Spinal cord (tissue), 10 donors: ENCODE data around the gene MCM3. TPM values are rescaled to one million over a fixed set of nuclear protein-coding genes. Genes with fewer than 3 reads are reported as not detected.

Experiments used
- DNase-seq, 6 donors: peaks; one replicate each; pipeline versions ENCODE4 v3.0.0 to v3.0.0-alpha.2; 2013 to 2015; ENCODE audit warnings: low spot score in 6 of 6, low read depth in 4 of 6
- H3K27ac ChIP-seq: one replicate; pipeline ENCODE4 v1.5.1; 2013; ENCODE audit warnings: low read depth, low read length, control low read depth
- H3K27me3 ChIP-seq: one replicate; pipeline ENCODE4 v1.6.1; 2013; ENCODE audit warnings: low read length; ENCODE audit not compliant: control insufficient read depth, insufficient read depth
- H3K36me3 ChIP-seq: one replicate; pipeline ENCODE4 v1.6.1; 2013; ENCODE audit warnings: low read length; ENCODE audit not compliant: control insufficient read depth, insufficient read depth
- H3K4me1 ChIP-seq: one replicate; pipeline ENCODE4 v1.6.1; 2013; ENCODE audit warnings: low read length; ENCODE audit not compliant: control insufficient read depth, insufficient read depth
- H3K4me3 ChIP-seq: one replicate; pipeline ENCODE4 v1.5.1; 2013; ENCODE audit warnings: low read depth, low read length, control low read depth
- H3K9me3 ChIP-seq: one replicate; pipeline ENCODE4 v1.6.1; 2013; ENCODE audit warnings: low read length; ENCODE audit not compliant: control insufficient read depth, insufficient read depth
- WGBS: methylation state at CpG from one replicate; pipeline ENCODE4 v1.1.5; 2013; ENCODE audit warnings: missing lambda C conversion rate; ENCODE audit not compliant: insufficient coverage; 5-methylcytosine and 5-hydroxymethylcytosine counted together
- polyA plus RNA-seq, 2 donors: library from polyadenylated mRNA; unstranded; fragments of 120-200 nt; gene quantifications; one replicate each; pipeline ENCODE4 v1.2.1, GENCODE V29; 2013; ENCODE audit not compliant: insufficient read length in 2 of 2
- total RNA-seq, 2 donors: library from RNA; depleted of rRNA in 1 of 2; stranded (reverse); fragments of 120-200 nt in 1 of 2; fragments of >200 nt in 1 of 2; gene quantifications; one replicate each; pipeline versions ENCODE4 v1.2.3 to v1.2.4, GENCODE V29; 2013 to 2014
- donor health status: healthy.

The MCM3 gene
- total and polyA plus RNA-seq, 4 donors = 31.9 to 61.4 (median 35.2) TPM

- H3K27ac ChIP-seq = no peak overlapping the region
- WGBS = no CpG with 5 or more reads among the region's 6 CpGs
- no peak for DNase-seq
- no peaks in the 10 kb centered on the region for H3K36me3 ChIP-seq
- no peaks in the 10 kb centered on the region for H3K9me3 ChIP-seq
- H3K4me3 ChIP-seq = no peak overlapping the region
- H3K27me3 ChIP-seq = no peaks in the 10 kb centered on the region
- H3K4me1 ChIP-seq = peaks cover 15% of the 10 kb centered on the region
Observed at GRCh38 chr6:52305411-52305810, 20.9 kb upstream of the MCM3 start.

- no peak overlapping the region for H3K27ac ChIP-seq
- whole genome bisulfite sequencing = 40% methylated on average over 1 of the region's 1 CpG
Observed at GRCh38 chr6:52304983-52305390, 20.4 kb upstream of the MCM3 start.

GRCh38 chr6:52303178-52303577, 18.6 kb upstream of the MCM3 start:
- DNase-seq = no peak
- Histone ChIP-seq H3K27ac (no peak overlapping the region), H3K9me3 (no peaks in the 10 kb centered on the region), H3K4me3 (no peak overlapping the region), H3K36me3 (no peaks in the 10 kb centered on the region), H3K4me1 (peaks cover 15% of the 10 kb centered on the region), H3K27me3 (no peaks in the 10 kb centered on the region)
- WGBS = 100% methylated on average over 1 of the region's 1 CpG

More at GRCh38 chr6:52304983-52305390, 20.4 kb upstream of the MCM3 start:
- DNase-seq = peak in 2 of 6 donors; percentile 39 to 50
- no peaks in the 10 kb centered on the region for H3K36me3 ChIP-seq
- no peaks in the 10 kb centered on the region for H3K9me3 ChIP-seq
- H3K27me3 ChIP-seq = no peaks in the 10 kb centered on the region
- H3K4me3 ChIP-seq = no peak overlapping the region
- H3K4me1 ChIP-seq = peaks cover 15% of the 10 kb centered on the region

GRCh38 chr6:52301326-52301725, 16.8 kb upstream of the MCM3 start:
- H3K36me3 ChIP-seq = no peaks in the 10 kb centered on the region
- no peak for DNase-seq
- no peak overlapping the region for H3K27ac ChIP-seq
- H3K4me3 ChIP-seq = no peak overlapping the region
- no peaks in the 10 kb centered on the region for H3K27me3 ChIP-seq
- H3K9me3 ChIP-seq = no peaks in the 10 kb centered on the region
- WGBS = 80% methylated on average over 1 of the region's 1 CpG
- peaks cover 7% of the 10 kb centered on the region for H3K4me1 ChIP-seq

GRCh38 chr6:52300489-52300931, 16.0 kb upstream of the MCM3 start:
- Histone ChIP-seq H3K4me3 (no peak overlapping the region), H3K36me3 (no peaks in the 10 kb centered on the region), H3K9me3 (no peaks in the 10 kb centered on the region), H3K27me3 (no peaks in the 10 kb centered on the region), H3K27ac (no peak overlapping the region), H3K4me1 (peaks cover 7% of the 10 kb centered on the region)
- DNase-seq = no peak
- 82% methylated on average over 2 of the region's 2 CpGs for WGBS

GRCh38 chr6:52299653-52300052, 15.1 kb upstream of the MCM3 start:
- no peak for DNase-seq
- peaks cover 7% of the 10 kb centered on the region for H3K4me1 ChIP-seq
- H3K9me3 ChIP-seq = no peaks in the 10 kb centered on the region
- no peaks in the 10 kb centered on the region for H3K27me3 ChIP-seq
- H3K27ac ChIP-seq = no peak overlapping the region
- 100% methylated on average over 2 of the region's 3 CpGs for WGBS
- H3K4me3 ChIP-seq = no peak overlapping the region
- H3K36me3 ChIP-seq = no peaks in the 10 kb centered on the region

GRCh38 chr6:52297433-52297832, 12.9 kb upstream of the MCM3 start:
- no peaks in the 10 kb centered on the region for H3K36me3 ChIP-seq
- no peak for DNase-seq
- no peaks in the 10 kb centered on the region for H3K4me1 ChIP-seq
- 78% methylated on average over 1 of the region's 3 CpGs for WGBS
- H3K27me3 ChIP-seq = no peaks in the 10 kb centered on the region
- H3K9me3 ChIP-seq = no peaks in the 10 kb centered on the region
- no peak overlapping the region for H3K27ac ChIP-seq
- H3K4me3 ChIP-seq = no peak overlapping the region

- Histone ChIP-seq H3K9me3 (no peaks in the 10 kb centered on the region), H3K36me3 (no peaks in the 10 kb centered on the region), H3K4me1 (no peaks in the 10 kb centered on the region), H3K27ac (no peak overlapping the region), H3K27me3 (no peaks in the 10 kb centered on the region), H3K4me3 (no peak overlapping the region)
- DNase-seq = peak in 2 of 6 donors; percentile 17 to 24
Observed at GRCh38 chr6:52293067-52293466, 8.5 kb upstream of the MCM3 start.

GRCh38 chr6:52288841-52289240, 4.3 kb upstream of the MCM3 start:
- WGBS = no CpG with 5 or more reads among the region's 2 CpGs
- Histone ChIP-seq H3K4me3 (no peak overlapping the region), H3K27me3 (no peaks in the 10 kb centered on the region), H3K36me3 (no peaks in the 10 kb centered on the region), H3K27ac (no peak overlapping the region), H3K9me3 (no peaks in the 10 kb centered on the region), H3K4me1 (peaks cover 4% of the 10 kb centered on the region)
- no peak for DNase-seq

GRCh38 chr6:52288216-52288615, 3.7 kb upstream of the MCM3 start:
- Histone ChIP-seq H3K27ac (no peak overlapping the region), H3K4me1 (peaks cover 4% of the 10 kb centered on the region), H3K36me3 (no peaks in the 10 kb centered on the region), H3K9me3 (no peaks in the 10 kb centered on the region), H3K27me3 (no peaks in the 10 kb centered on the region), H3K4me3 (no peak overlapping the region)
- WGBS = 99% methylated on average over 6 of the region's 7 CpGs
- DNase-seq = no peak
